Activated naive CD4-positive, alpha-beta T cell treated with Interleukin-2 at 50 U/mL for 16 hours (primary cell): ENCODE results near the gene TST.

Experiments used
- DNase-seq: peaks from one replicate; pipeline ENCODE4 v3.0.0-alpha.2; 2020

Gene TST

GRCh38 chr22:37053310-37054055, 34.2 kb upstream of the TST start:
- no peak for DNase-seq

- DNase-seq: no peak
Measured at GRCh38 chr22:37052386-37053309, 33.4 kb upstream of the TST start.

- DNase-seq: peak; percentile 79
Measured at GRCh38 chr22:37051391-37052385, 32.4 kb upstream of the TST start, which contains the start of gene KCTD17. TSS of gene KCTD17 (plus strand) at chr22:37051742. CDS start at chr22:37051761, 19 bp downstream.

- no peak for DNase-seq
Measured at GRCh38 chr22:37050913-37051312, 31.7 kb upstream of the TST start.

GRCh38 chr22:37049224-37049623, 30.0 kb upstream of the TST start:
- no peak for DNase-seq

DNA sequence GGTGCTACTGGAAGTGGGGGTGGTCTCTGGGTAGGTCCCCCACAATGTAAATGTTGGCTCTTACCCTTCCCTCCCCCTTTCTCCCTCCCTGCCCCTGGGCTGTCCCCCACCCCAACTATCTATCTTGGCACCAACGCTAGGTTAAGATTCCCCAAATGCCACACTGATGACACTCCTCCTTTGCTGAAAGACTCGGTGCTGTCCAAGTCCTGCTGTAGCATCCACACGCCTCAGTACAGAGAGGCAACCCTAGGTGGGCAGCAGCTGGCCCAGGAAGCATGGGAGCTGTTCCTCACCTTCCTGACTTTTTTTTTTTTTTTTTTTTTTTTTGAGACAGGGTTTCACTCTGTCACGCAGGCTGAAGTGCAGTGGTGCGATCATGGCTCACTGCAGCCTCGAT, 28.9 kb upstream of the TST start:
- no peak for DNase-seq

DNA sequence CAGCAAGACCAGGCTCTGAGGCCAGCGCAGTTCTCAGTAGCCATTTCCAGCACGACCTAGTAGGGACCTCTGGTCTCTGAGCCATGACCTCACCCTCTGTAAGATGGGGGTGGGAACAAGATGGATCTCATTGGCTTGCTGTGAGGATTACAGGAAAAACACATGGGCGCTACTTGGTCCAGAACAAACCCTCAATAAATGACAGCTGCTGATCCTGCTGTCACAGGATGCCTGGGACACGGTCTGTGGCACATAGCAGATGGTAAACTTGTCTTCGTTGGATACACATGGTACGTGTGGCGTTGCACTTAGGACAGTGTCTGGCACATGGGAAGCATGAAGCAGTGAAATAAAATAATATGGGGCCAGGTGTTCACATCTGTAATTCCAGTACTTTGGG, 27.8 kb upstream of the TST start:
- DNase-seq: no peak

GRCh38 chr22:37046589-37046988, 27.3 kb upstream of the TST start:
- DNase-seq: no peak

GRCh38 chr22:37045958-37046357, 26.7 kb upstream of the TST start:
- DNase-seq: no peak

DNA sequence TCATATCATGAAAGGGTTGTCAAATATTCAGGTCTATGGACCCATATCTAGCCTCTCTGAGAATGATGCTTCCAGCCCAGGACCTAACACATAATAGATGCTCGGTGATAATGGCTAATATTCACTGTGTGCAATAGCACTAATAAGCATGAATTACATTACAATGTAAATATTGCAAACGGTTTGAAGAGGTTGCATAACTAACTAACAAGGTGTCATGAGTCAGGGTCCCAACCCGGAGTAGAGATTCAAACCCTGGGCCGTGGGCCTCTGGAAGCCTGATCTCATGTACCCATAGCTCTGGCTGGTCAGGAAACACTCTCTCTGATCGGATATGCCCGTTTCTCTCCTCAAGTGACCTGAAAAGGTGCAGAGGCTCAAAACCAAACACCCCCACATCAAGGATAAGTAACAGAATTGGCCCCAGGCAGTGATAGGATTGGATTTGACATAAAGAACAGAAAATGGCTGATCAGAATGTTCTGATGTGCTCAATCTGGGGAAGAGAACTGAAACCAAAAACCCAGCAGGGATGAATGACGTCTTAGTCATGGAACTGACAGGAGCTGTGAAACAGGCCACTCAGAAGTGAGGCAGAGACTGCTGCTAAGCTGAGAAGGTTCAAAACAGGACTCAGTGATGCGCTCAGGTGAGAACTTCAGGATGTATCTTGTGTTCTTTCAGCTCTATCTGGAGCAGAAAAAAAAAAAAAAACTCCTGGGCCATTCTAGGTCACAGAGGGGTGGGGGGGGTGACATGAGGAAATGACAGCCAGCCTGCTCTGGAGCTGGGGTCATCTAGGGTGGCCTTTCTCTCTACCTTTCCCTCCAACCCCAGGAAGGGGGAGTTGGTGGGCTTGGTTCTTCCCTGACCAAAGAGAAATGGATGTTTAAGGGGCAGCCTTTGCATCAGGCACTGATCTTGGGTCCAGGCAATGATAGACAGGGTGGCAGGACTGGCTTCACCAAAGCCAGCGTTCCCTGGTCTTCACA, 25.7 kb upstream of the TST start:
- no peak for DNase-seq

GRCh38 chr22:37043828-37044538, 24.7 kb upstream of the TST start:
- DNase-seq: peak; percentile 53

GRCh38 chr22:37043209-37043827, 24.1 kb upstream of the TST start:
- no peak for DNase-seq

DNA sequence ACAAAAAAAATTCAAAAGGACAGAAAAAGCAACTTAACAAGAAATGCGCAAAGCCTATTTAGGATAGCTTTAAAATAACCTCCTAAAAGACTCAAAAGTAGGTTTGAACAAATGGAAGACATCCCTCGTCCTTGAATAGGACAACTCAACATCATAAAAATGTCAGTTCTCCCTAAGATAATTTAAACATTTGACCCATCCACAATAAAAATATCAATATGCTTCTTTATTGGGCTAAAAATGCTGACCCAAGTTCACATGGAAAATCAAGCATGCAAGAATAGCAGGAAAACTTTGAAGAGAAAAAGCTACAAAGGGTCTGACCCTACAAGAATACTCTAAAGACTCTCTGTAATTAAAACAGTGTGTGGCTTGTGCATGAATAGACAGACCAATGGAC, 20.2 kb upstream of the TST start:
- no peak for DNase-seq

DNA sequence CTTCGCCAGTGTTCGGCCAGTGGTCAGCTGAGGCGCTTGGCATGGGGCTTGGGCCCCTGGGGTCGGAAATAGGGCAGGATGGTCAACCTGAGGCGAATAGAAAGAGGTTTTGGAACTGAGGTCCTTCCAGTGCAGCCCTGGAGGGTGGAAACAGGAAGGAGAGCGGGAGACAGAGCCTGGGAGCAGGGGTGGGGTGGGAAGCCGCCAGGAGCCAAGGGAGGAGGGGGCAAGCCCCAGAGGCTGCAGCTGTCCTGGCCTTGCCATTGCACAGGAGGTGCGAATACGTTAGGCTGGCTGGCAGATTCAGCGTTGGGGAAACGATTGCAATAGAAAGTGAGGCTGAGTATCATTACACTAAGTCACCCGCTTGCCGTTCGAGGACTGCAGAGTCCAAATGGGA, 18.4 kb upstream of the TST start:
- no peak for DNase-seq

DNA sequence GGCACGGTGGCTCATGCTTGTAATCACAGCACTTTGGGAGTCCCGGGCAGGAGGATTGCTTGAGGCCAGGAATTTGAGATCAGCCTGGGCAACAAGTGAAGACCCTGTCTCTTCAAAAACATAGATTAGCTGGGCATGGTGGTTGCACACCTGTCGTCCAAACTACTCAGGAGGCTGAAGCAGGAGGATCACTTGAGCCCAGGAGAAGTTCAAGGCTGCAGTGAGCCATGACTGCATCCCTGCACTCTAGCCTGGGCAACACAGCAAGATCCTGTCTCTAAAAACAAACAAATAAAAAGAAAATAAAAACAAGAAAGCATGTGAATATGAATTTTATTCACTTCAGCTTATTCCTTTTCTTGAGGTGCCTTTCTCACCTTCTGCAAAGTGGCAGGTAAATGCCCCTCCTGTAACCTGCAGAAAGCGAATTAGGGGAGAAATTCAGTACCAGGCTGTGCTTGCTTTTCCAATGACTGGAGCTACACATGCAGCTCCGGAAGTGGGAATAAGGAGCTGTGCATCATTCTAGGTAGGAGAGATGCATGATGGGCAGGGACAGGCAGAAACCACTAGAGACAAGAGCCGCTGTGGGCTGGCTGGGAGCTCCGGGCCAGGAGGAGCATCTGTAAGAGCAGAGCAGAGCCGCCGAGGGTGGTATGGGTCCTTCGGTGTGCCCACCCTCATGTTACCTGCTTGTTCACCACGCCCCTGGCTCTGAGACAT, 17.6 kb upstream of the TST start:
- DNase-seq: no peak

GRCh38 chr22:37033605-37034430, 14.6 kb upstream of the TST start:
- no peak for DNase-seq

- DNase-seq: no peak
Measured at GRCh38 chr22:37032535-37033460, 13.6 kb upstream of the TST start.

GRCh38 chr22:37032134-37032534, 12.9 kb upstream of the TST start:
- DNase-seq: no peak
